Measurements from ENCODE around the gene TRAPPC10.
"Not testable (repeated sequence)": the region's sequence is repeated elsewhere in the genome, so short reads cannot be mapped to it uniquely, and the experiment has no call there.

TRAPPC10 gene

GRCh38 chr21:44154816-44155230 lies 142.7 kb downstream of the TRAPPC10 start:
- DNase-seq = not testable (repeated sequence)

- peak in 1 of 2 donors; percentile 15 for DNase-seq
Observed at GRCh38 chr21:44155231-44155993, 143.3 kb downstream of the TRAPPC10 start.

GRCh38 chr21:44155994-44156380 lies 143.9 kb downstream of the TRAPPC10 start:
- not testable (repeated sequence) for DNase-seq

Data from CD4-positive, alpha-beta T cell treated with Interferon alpha-2 for 1 hour (primary cell).